HG02884 (cell line): Measurements from ENCODE around the gene NKAIN2.

Experiments used
- ATAC-seq: cut with Tn5 transposase; IDR thresholded peaks from one replicate; pipeline ENCODE4 v1.9.1; 2021; ENCODE audit warnings: mild to moderate bottlenecking, moderate library complexity; ENCODE audit not compliant: unreplicated experiment

NKAIN2 gene

DNA sequence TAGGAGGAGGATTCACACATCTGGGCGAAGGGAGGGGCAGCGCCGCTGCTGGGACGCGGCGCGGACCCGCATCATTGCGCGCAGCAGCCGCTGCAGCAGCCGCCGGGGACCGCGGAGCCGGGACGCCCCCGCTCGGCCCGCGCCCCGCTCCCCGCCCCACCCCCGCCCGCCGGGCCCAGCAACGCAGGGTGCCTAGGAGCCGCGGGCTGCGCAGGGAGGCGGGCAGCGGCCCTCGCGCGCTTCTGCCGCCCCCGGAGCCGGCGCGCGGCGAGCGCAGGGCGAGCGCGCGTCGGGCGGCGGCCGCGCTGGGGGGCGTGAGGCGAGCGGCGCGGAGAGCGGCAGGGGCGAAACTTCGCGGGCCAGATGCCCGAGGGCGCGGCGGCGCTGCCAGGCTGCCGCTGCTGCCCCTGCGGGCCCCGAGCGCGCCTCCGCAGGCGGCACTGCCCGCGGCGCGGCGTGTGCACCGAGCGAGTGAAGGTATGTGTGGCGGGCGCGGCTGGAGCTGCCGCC is at the start of gene NKAIN2:
Gene NKAIN2 (plus strand): TSS at position 362 of the 510 bp plus-strand sequence.
- peak; percentile 14 for ATAC-seq

DNA sequence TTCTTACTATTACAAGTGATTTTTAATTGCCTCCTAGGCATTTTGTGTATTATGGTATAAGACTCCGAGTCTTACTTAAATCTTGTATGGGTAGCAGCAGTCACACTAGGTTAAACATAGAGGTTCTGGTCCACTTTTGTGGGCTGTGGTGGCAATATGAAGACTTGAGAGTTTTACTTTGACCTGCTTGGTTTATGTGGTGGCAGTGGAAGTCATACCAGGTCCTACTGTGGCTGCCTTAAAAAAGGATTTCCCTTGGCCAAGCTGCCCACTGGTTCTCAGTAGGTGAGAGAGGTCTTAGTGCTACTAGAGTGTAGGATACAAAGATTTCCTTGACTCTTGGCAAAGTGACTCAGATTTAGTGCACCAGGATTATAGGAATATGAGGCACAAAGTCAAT is 44.2 kb upstream of the NKAIN2 start:
- ATAC-seq: no peak

DNA sequence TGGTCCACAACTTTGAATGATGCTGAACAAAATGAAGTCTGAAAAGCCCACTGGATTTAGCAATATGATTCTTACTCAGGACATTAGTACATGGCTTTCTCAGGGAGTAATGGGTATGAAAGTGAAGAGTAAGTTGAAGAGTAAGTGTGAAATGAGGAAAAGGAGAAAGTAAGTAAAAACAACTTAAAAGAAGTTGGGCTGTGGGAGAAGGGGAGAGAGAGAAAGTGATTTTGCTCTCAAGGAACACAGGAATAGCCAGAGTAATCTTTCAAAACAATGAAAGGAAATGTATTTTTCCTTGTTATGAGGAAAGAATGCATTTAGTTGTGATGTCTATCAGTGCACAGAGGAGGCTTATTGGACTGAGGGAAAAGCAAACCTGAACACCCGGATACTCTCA is 39.8 kb upstream of the NKAIN2 start:
- no peak for ATAC-seq

DNA sequence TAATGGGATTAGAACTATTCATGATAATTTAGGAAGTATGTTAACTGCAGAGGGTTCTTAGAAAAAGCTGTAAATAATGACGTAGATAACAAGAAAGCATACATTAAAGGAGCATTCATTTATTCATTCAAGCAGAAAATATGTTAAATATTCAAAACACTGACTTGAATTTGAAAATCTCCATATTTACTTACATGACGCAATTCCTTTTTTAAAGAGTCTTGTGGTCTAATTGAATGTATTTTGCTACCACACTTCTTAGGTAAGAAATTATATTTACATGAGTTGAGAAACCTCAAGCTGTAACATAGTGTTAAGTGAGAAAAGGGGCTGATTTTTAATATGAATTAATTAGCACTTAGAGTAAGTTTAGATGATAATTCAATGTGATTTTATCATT is 38.9 kb upstream of the NKAIN2 start:
- ATAC-seq: no peak

DNA sequence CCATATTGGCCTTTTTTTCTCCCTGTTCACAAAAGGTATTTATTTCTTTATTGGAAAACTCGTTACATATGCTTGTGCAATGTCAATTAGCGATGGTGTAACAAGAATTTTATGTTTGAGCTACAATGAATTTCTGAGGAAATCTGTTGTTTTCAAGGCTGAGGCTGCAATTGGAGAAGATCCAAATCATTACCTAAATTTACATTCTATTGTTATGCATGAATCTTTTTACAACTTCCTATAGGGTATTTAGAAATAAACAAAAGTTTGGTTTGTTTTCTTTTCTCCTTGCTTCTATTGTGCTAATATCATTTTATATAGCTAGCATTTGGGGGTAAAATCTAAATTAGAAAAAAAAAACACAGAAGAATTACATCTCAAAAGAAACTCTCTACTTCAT is 34.7 kb upstream of the NKAIN2 start:
- ATAC-seq: no peak

DNA sequence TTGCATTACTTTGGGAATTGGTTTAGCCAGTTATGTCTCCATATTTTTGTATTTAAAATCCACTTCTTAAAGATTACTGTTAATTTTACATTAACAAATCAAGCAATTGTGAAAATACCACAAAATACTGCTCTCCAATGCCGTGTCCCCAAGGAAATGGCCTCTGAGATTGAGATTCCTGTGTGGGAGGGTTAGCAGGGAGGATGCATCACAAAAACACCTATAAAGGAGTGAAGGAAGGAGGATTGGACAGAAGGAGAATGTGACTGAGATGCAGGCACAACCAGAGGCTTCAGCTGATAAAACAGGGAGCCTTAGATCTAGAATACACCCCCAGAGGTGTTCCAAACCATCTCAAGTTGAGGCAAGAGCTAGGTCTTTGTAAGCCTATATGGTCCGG is 34.2 kb upstream of the NKAIN2 start:
- ATAC-seq: no peak

DNA sequence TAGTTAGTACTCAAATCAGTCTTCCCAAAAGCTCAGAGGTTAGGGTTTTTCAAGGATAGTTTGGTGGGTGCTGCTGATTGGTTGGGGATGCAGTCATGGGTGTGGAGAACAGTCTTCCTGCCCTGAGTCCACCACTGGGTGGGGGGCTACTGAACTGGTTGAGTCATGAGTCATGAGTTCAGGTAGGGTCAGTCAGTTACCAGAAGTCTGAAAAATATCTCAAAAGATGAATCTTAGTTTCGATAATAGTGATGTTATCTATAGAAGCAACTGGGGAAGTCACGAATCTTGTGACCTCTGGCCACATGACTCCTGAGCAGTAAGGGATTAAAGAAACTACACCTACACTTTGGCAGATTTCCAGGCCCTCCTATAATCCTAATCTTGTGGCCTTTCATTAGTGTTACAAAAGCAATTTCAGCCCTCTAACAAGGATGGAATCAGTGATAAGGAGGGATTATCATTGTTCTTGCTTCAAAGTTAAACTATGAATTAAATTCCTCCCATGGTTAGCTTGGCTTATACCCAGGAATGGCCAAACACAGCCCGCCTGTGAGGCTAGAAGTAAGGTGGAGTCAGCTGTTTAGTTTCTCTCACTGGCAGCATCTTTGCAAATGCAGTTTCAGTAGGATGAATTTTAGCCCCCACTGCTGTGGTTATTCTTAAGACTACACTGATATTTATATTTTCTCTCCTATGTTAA is 33.3 kb upstream of the NKAIN2 start:
- peak; percentile 55 for ATAC-seq

DNA sequence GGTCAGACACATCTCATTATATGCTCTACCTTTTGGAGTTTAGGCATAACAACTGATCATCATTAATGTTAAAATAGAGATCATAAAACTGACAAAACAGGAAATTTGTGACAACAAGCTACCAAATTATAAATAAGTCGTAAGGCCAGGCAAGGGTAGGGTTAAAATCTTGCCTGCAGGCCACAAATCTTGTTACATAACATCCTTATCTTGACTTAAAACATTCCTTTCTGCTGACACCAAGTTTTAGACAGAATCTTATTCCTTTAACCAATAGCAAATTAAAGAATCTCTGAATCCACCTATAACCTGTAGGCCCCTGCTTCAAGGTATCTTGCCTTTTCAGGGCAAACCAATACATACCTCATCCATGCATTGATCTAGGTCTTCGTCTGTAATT is 32.5 kb upstream of the NKAIN2 start:
- ATAC-seq: no peak

DNA sequence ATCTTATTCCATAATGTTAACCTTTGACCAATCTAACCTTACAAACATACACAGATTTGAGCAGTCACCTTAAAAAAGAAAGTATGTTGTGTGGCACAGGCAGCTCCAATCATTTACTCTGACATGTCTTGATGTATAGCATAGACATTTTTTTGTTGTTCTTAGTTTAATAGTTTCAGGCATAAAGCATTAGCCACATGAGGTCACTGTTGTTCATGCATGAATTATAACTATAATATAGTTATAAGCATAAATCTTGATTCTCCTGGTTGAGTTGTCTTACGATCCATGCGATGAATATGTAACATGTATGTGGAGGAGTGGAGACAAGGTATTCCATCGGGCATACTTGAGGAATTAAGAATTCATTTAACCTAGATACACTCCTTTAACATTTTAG is 26.1 kb upstream of the NKAIN2 start:
- no peak for ATAC-seq

DNA sequence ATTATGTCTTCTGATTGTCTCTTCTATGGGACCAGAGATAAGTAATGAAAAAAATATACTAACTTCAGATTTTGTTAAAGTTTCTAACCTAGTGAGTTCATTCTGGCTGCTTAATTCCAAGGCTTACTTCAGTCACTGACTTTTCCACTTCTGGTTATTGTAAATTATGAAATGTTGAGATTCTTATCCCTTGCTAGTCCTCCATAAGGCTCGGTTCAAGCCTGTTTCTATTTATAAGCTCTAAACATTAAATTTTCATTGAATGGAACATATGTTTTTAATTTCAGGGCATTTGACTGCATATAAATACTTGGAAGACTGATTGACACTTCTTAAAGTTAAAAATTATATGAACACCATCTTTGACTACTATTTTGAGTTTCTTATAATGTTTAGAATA is 23.6 kb upstream of the NKAIN2 start:
- ATAC-seq: no peak

DNA sequence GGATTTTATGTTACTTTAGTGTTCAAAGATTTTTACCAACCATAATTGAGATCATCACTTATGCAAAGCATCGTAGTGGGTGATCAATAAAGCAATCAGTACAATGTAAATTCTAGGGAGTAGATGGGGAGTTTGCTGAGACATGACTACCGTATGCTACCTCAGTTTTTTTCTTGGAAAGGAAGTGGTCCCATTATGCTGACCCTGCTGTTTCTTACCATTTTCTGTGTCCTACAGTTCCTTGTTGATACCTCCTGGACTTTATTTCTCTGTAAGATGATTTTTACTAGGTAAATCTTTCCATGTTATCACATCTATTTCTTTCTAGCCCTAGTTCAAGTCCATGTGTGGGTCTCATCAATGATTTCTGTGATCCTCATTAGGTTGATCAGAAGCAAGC is 19.3 kb upstream of the NKAIN2 start:
- no peak for ATAC-seq

DNA sequence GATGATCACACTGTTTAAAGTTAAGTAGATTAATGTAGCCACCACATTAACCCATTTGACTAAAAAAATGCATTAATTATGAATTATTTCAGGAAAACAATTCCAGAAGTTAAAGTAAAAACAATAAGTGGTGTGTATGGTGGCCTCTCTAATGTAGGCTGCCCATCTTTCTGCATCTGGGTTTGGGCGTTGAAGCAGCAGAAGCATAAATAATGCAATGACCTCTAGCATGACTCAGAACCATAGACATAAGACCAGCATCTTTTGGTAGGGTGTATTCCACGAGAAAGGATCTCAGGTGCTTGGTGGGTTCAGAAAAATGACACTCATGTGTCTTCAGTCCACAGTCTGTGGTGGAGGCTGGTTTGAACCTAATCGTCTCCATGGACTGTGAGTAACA is 18.6 kb upstream of the NKAIN2 start:
- no peak for ATAC-seq

DNA sequence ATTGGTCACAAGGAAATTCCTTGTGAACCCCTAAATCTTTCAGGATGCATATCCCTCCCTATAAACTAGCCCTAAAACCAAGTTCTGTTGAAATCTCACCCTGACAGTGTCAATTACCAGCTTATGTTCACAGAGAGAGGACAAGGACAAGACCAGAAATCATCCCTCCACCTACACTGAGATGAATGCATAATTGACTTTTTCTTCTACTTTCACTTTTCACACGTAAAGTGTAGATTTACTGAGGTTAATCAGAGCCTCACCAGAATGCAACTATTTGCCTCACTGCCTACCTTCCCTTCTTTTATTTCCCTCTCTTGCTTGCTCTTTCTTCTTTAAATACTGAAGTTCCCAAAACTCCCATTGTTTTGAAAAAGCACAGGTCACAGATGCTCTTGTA is 15.3 kb upstream of the NKAIN2 start:
- no peak for ATAC-seq

DNA sequence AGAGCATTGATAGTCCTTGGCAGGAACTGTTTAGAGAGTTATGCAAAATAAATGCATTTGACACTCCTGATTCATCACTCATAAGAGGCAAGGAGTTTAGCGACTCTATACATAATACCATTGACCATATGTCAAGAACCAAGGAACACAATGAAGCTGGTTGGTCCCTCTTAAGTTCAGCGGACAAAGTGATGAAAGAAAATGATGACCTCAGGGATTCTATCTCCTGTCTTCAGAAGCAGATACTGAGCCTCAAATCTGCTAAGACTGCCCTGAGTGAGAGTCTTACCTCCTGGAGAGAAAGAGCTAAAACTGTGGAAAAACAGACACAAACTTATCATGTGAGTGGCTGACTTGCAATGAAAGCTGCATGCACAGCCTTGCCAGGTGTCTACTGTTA is 9.5 kb upstream of the NKAIN2 start:
- ATAC-seq: no peak

DNA sequence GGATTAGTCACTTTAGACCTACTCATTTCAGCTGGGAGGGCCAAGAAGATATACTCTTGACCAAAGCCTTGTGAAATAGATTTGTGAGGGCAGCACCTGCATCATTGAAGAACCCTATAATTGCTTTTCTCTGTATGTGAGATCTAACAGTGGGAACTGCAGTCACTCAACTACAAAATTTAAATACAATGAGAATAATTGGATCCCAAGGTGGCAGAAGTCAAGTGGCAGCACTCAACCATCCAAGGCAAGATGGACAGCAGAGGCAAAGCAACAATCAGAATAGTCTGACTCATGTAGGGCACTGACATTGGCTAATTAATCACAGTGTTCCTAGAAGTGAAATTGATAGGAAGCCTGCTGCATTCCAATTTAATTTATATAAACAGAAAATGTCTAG is 8.9 kb upstream of the NKAIN2 start:
- no peak for ATAC-seq

DNA sequence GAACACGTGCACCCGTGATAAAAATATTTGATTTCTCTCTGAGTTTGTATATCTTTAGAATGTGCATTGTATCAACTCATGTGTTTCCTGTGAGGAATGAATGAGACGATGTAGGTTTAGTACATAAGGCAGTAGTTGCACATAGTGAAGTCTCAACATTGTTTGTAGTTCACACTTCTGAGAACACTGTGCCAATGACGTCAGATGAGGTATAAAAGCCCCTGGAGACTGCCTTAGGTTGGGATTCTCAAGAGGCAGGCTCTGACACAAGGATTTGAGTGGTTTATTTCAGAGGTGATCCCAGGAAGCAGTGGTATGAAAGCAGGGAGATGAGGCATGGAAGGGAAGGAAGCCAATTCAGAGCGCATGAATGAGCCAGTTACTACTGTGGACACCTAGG is 2.6 kb upstream of the NKAIN2 start:
- ATAC-seq: no peak

DNA sequence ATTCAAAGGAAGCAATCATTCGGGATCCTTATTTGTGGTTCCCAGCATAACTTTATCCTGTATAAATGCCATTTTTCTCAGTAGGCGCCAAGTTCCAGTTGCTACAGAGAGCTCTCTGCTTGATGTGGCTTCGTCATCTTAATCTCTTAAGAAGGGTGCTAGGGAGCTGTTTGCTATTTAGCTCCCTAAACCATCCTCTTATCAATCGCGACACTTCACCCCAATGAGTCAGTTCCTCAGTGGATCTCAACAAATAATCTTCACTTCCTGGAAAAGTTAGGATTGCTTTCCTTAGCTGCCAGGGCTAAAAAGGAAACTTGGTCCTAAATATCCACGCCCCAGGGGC is 1.3 kb upstream of the NKAIN2 start:
- peak; percentile 6 for ATAC-seq

DNA sequence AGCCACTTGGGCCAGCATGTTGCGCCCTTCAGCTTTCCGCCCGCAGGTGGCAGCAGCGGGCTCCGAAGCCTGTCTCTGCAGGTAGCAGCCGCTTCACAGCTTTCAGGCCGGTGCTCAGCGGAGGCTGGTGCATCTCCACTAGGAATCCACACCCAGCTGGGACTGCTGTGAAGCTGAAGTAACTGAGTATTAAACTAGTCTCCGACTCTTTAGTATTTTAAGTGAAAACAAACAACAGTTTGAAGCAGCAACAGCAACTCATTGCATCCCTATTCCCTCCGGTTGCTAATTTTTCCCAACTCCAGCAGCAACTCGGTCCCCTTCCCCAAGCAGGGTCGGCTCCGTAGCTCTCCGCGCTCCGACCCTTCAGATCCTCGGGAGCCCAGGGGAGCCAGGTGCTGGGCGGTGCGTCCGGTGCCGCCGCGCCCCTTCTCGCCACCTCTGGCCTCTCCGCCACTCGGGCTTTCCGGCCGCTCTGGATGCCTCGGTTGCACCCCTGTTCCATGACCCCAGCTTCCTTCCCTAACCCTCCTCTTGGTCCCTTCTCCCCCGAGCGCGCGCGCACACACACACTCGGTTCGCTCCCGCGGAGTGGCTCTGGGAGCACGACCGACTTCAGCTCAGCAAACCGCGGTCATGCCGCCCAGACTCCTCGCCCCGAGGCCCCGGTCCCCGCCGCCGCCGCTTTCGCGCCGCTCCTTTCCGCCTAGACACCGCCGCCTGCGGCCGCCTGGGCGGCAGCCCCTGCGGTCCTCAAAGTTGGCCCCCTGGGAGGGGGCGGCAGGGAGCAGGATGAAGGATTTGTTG is 765 bp upstream of the NKAIN2 start:
- peak; percentile 97 for ATAC-seq

DNA sequence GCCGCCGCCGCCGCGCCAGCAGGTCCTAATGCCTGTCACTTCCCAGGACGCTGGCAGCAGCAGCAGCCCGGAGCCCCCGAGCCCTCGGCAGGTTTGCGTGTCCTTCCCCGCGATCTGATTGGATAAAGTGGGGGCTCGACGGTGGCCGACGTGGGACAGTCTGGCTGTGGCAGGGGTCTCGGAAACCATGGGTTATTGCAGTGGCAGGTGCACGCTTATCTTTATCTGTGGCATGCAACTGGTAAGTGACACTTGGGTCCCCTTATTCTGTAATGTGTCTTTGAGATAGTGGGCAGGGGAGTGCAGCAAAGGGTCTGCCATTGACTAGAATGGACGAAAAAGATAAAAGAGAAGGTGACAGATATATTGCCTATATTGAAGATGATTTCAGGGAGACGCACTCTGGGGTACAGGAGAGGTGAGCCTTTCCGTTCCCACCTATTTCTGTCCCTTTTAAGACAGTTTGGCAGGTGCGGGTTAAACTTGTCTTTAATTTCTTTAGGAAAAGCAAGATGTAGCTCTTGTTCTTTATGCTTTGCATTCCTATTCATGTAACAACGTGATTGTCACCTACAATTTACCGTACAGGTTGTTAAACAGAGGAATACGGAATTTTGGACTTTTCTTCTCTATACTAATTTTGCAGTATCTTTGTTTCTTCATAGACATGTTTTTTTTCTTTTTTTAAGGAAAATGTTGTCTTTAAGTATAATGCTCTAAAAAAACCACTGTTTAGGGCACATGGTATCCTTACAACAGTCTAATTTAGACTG is 535 bp downstream of the NKAIN2 start:
- no peak for ATAC-seq

DNA sequence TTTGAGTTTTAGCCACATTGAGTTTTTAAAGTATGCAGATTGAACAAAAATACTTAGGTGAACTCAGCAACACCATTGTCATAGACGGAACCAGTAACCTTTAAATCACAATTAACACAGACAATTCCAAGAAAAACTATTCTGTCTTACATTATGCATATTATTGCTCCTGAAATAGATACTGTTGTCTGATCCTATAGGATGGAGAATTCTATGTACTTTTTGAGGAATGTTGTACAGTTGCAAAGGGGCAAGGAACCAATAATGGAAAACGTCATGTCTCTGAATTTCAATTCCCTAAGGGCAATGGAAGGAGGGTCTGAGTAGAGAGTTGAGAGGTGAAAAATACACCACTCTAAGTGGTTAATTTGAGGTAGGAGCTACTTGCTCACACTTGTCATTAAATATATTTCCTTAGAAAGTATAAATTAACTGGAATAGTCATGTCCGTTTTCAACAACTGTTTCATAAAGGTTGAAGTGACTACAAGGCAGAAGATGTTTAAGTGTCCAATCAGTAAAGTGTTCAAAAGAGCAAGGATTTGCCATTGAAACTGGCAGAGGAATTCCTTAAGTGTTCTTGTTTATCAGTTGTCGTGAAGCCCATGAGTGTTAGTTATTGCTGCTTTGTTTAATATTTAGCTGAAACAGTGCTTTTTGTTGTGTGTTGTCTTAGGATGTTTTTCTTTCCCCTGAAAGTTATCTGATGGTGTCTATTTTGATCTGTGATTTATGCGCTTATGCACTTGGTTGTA is 1.3 kb downstream of the NKAIN2 start:
- no peak for ATAC-seq

DNA sequence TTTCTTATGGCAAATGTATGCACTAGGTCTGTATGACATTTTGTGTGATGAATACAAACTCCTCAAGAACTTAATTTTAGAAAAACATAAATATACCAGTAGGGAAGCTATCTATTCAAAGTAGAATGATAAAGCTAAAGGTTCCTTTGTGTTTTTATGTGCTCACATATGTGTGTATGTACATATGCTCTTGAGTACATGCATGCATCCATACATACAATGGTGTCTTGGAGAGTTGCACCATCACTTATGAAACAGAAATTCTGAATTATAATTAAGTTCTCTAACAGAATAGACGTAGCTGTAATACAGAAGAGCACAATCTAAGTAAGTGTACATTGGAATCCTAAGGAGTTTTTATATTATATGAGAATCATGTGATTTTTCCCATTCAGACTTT is 2.3 kb downstream of the NKAIN2 start:
- ATAC-seq: no peak
